Lower leg skin (tissue), 3 donors: Measurements from ENCODE around the gene CDK13.

Experiments used
- CTCF ChIP-seq, 3 donors: fragments of 450-650 bp; IDR thresholded peaks; one replicate each; pipeline ENCODE4 v1.5.1; 2016; ENCODE audit warnings: antibody characterized with exemption in 3 of 3, mild to moderate bottlenecking in 3 of 3, moderate library complexity in 2 of 3
- POLR2A ChIP-seq, 2 donors: fragments of 450-650 bp; IDR thresholded peaks; one replicate each; pipeline ENCODE4 v1.6.1; 2016 to 2017; ENCODE audit warnings: antibody characterized with exemption in 2 of 2, mild to moderate bottlenecking in 1 of 2, moderate library complexity in 1 of 2

DNA sequence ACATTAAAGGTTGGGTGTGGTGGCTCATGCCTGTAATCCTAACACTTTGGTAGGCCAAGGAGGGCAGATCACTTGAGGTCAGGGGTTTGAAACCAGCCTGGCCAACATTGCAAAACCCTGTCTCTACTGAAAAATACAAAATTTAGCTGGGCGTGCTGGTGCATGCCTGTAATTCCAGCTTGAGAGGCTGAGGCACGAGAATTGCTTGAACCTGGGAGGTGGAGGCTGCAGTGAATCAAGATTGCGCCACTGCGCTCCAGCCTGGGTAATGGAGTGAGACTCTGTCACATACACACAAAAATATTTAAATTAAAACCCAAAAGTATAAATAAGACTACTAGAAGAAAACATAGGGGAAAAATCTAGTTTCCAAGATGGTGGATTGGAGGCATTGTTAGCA is 41.9 kb upstream of the CDK13 start:
- TF ChIP-seq CTCF (IDR thresholded peaks at IDR 0.05) (no peak), POLR2A (IDR thresholded peaks at IDR 0.05) (no peak)
